T-cell (primary cell): ENCODE data around the gene CHTF8. TPM values are rescaled to one million over a fixed set of nuclear protein-coding genes. Genes with fewer than 3 reads are reported as not detected.

Experiments
- ATAC-seq, 4 experiments: fragments of 200-7000 bp in 3 of 4; fragments of 150-1000 bp in 1 of 4; cut with Tn5 transposase; replicated peaks in 1 of 4; 1 replicate in 3 of 4; 2 replicates in 1 of 4; pipeline ENCODE4 v1.10.0; 2021; ENCODE audit warnings: moderate library complexity in 3 of 4, mild to moderate bottlenecking in 2 of 4, moderate number of reproducible peaks in 1 of 4
- CTCF ChIA-PET, 2 donors: fragments of 300-600 bp; sonication (Branson Sonifier 250); formaldehyde crosslinking; loops; one replicate each; lab custom pipeline; 2022; ENCODE audit warnings: antibody characterized with exemption in 2 of 2; lab: Charles Lee
- POLR2A ChIA-PET, 2 donors: fragments of 300-600 bp; sonication (Branson Sonifier 250); formaldehyde crosslinking; loops; one replicate each; lab custom pipeline; 2022; ENCODE audit warnings: antibody characterized with exemption in 2 of 2; lab: Charles Lee
- DNase-seq, 35 experiments: peaks; one replicate each; pipeline versions ENCODE4 v3.0.0 to v3.0.0-alpha.2; 2013 to 2023
- H3K27ac ChIP-seq: one replicate; pipeline ENCODE4 v1.5.1; 2013; ENCODE audit warnings: low read length
- H3K27me3 ChIP-seq, 2 experiments: replicated peaks in 1 of 2; 1 replicate in 1 of 2; 2 replicates in 1 of 2; pipeline versions ENCODE4 v1.6.1 to v1.7.0; 2013; ENCODE audit warnings: low read length in 1 of 2, mixed read lengths in 1 of 2; ENCODE audit not compliant: control insufficient read depth in 2 of 2, insufficient read depth in 2 of 2; ENCODE audit errors: extremely low read depth in 1 of 2
- H3K36me3 ChIP-seq, 2 donors: 1 replicate in 1 of 2; 2 replicates in 1 of 2; pipeline versions ENCODE4 v1.6.1 to v1.7.0; 2013; ENCODE audit warnings: low read length in 1 of 2; ENCODE audit not compliant: control insufficient read depth in 2 of 2, insufficient read depth in 1 of 2; ENCODE audit errors: extremely low read depth in 1 of 2
- H3K4me1 ChIP-seq, 2 experiments: 1 replicate in 1 of 2; 2 replicates in 1 of 2; pipeline versions ENCODE4 v1.6.1 to v1.7.0; 2013; ENCODE audit warnings: low read length in 2 of 2, mixed read lengths in 1 of 2; ENCODE audit not compliant: insufficient read depth in 2 of 2, control insufficient read depth in 1 of 2; ENCODE audit errors: extremely low read depth in 1 of 2
- H3K4me3 ChIP-seq, 2 donors: 1 replicate in 1 of 2; 2 replicates in 1 of 2; pipeline versions ENCODE4 v1.5.1 to v1.7.0; 2013; ENCODE audit warnings: mild to moderate bottlenecking in 2 of 2, low read length in 1 of 2, moderate library complexity in 1 of 2; ENCODE audit not compliant: control insufficient read depth in 1 of 2; ENCODE audit errors: extremely low read depth in 1 of 2
- H3K9me3 ChIP-seq: 2 replicates; pipeline ENCODE4 v1.7.0; 2013
- H3K27ac Mint-ChIP-seq, 2 donors: one replicate each; pipeline ENCODE4 v1.8.0; 2020 to 2021; ENCODE audit warnings: mild to moderate bottlenecking in 2 of 2, mixed read lengths in 2 of 2
- H3K27me3 Mint-ChIP-seq, 2 donors: one replicate each; pipeline ENCODE4 v1.8.0; 2021 to 2022; ENCODE audit warnings: mixed read lengths in 2 of 2
- H3K36me3 Mint-ChIP-seq: one replicate; pipeline ENCODE4 v1.8.0; 2021; ENCODE audit warnings: mixed read lengths
- H3K4me1 Mint-ChIP-seq, 3 donors: one replicate each; pipeline ENCODE4 v1.8.0; 2020 to 2022; ENCODE audit warnings: mixed read lengths in 3 of 3, mild to moderate bottlenecking in 1 of 3
- H3K4me3 Mint-ChIP-seq, 3 donors: one replicate each; pipeline ENCODE4 v1.8.0; 2020 to 2022; ENCODE audit warnings: mild to moderate bottlenecking in 3 of 3, mixed read lengths in 3 of 3, moderate library complexity in 3 of 3
- H3K9me3 Mint-ChIP-seq, 3 donors: one replicate each; pipeline ENCODE4 v1.8.0; 2020 to 2022; ENCODE audit warnings: mixed read lengths in 3 of 3
- WGBS: methylation state at CpG from one replicate; pipeline ENCODE4 v1.1.5; 2013; ENCODE audit warnings: missing lambda C conversion rate; ENCODE audit not compliant: insufficient coverage; 5-methylcytosine and 5-hydroxymethylcytosine counted together
- total RNA-seq, 35 experiments: library from RNA in 6 of 35; stranded (reverse) in 6 of 35; fragments of 120-200 nt in 1 of 35; gene quantifications; one replicate each; pipeline versions ENCODE4 v1.2.1 to v1.2.4 and lab custom pipeline; 2013 to 2026

Gene CHTF8
- total RNA-seq, 5 donors from 2014 or later (not counting 1 experiment from before 2014, with no cell fraction given): 64.8 to 138 (median 124) TPM

DNA sequence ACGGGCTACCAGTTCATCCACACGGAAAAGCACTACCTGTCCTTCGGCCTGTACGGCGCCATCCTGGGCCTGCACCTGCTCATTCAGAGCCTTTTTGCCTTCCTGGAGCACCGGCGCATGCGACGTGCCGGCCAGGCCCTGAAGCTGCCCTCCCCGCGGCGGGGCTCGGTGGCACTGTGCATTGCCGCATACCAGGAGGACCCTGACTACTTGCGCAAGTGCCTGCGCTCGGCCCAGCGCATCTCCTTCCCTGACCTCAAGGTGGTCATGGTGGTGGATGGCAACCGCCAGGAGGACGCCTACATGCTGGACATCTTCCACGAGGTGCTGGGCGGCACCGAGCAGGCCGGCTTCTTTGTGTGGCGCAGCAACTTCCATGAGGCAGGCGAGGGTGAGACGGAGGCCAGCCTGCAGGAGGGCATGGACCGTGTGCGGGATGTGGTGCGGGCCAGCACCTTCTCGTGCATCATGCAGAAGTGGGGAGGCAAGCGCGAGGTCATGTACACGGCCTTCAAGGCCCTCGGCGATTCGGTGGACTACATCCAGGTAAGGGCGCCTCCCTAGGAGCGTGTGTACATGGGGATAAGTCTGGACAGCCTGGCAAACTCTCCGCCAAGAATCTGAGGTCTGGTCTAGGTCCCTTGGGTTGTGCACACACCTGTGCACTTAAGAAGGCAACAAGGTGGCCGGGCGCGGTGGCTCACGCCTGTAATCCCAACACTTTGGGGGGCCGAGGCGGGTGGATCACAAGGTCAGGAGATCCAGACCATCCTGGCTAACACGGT is 22.7 kb downstream of the CHTF8 start:
- H3K4me1 ChIP-seq: peaks cover 7 to 33% of the 10 kb centered on the region in 2 experiments
- Mint-ChIP-seq H3K27ac (no peak overlapping the region), H3K27me3 (peaks cover 22 to 27% of the 10 kb centered on the region in 2 donors), H3K36me3 (peaks cover 25% of the 10 kb centered on the region), H3K4me1 (peaks cover 20 to 24% (median 24%) of the 10 kb centered on the region in 3 donors), H3K9me3 (no peaks in the 10 kb centered on the region), H3K4me3 (no peak overlapping the region)
- no peak for DNase-seq
- H3K27me3 ChIP-seq: peaks cover 0 to 55% of the 10 kb centered on the region in 2 experiments
- H3K36me3 ChIP-seq: peaks cover 4 to 11% of the 10 kb centered on the region in 2 donors
- ChIA-PET POLR2A (interaction anchor here in 1 of 2 donors (0.6 kb wide), 1 partner anchor 16 kb away, joined by 3 read pairs; no protein-coding TSS in a partner anchor), CTCF (interaction anchor here in 1 of 2 donors (1.7 kb wide), 1 partner anchor 16 kb away, joined by 3 read pairs; no protein-coding TSS in a partner anchor)
- no peaks in the 10 kb centered on the region for H3K9me3 ChIP-seq
- no peak overlapping the region for H3K4me3 ChIP-seq
- WGBS: 98% methylated on average over 42 of the region's 48 CpGs
- ATAC-seq: no peak
- no peak overlapping the region for H3K27ac ChIP-seq

DNA sequence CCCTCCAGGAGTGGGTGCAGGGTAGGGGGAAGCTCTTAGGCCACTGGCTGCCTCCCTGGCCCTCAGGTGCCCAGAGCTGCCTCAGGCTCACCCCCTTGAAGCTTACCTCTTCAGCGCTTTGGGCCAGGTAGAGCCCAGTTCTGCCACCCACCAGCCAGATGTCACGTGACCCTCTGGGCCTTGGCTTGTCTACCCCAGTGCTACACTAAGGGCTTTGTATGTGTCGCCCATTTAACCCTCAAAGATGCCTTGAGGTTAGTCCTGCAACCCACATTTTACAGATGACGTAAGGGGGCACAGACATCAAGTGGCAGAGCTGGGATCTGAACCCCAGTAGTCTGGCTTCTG is 23.5 kb downstream of the CHTF8 start:
- POLR2A ChIA-PET: interaction anchor here in 1 of 2 donors (0.6 kb wide), 1 partner anchor 15 kb away, joined by 3 read pairs; no protein-coding TSS in a partner anchor
- no peak overlapping the region for H3K4me3 Mint-ChIP-seq
- WGBS: 79% methylated on average over 4 of the region's 4 CpGs

DNA sequence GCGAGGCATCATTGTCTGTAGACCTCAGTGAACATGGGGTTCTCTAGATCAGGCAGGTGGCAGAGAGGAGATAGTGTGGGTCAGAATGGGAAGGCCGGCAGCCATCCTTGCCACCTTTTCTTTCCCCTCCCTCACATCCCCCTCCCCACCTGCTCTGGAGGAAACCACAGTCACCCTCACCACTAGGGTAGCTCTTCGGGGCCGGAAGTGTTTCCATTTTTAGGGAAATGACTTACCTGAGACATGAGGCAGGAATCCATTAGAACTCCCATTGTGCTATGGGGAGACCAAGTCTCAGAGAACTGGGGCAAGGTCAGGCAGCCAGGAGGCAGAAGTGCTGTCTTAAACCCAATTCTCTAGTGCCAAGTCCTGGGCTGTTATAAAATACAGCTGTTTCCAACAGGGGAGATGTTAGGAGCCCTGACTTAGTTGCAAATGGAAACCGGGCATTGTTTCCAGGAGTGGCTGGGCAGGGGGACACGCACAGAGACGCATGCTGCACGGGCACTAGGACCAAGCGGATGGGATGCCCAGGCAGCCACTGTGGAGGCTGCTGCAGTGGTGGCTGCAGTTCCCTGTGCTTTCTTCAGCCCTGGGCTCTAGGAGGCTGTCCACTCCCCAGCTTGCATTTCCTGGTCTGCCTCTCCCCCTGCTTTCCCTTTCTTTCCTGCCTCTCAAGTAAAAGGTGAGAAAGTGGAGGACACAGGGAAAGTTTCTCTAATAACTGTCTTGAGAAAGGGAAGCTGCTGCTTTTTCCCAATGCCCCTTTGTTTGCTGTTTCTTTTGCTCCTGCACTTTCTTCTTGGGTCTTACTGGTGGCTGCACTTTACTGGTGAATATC is 24.1 kb downstream of the CHTF8 start:
- H3K27ac ChIP-seq: no peak overlapping the region
- ChIA-PET CTCF (interaction anchor here in 1 of 2 donors (0.6 kb wide), 1 partner anchor 516 kb away, joined by 4 read pairs; no protein-coding TSS in a partner anchor), POLR2A (interaction anchor here in 1 of 2 donors (0.6 kb wide), 1 partner anchor 87 kb away, joined by 4 read pairs; no protein-coding TSS in a partner anchor)
- Mint-ChIP-seq H3K4me1 (peaks cover 20 to 24% (median 24%) of the 10 kb centered on the region in 3 donors), H3K27ac (peak overlapping the region in 1 of 2 donors; percentile 31), H3K36me3 (peaks cover 23% of the 10 kb centered on the region), H3K27me3 (peaks cover 22 to 33% of the 10 kb centered on the region in 2 donors), H3K9me3 (no peaks in the 10 kb centered on the region), H3K4me3 (peak overlapping the region; percentile 34 to 68 (median 43))
- H3K36me3 ChIP-seq: peaks cover 4% of the 10 kb centered on the region in 2 donors
- H3K4me1 ChIP-seq: peaks cover 7 to 33% of the 10 kb centered on the region in 2 experiments
- no peak overlapping the region for H3K4me3 ChIP-seq
- no peak for DNase-seq
- ATAC-seq: no peak
- 94% methylated on average over 5 of the region's 9 CpGs for WGBS
- H3K27me3 ChIP-seq: peaks cover 0 to 65% of the 10 kb centered on the region in 2 experiments
- no peaks in the 10 kb centered on the region for H3K9me3 ChIP-seq

More for the DNA sequence above, 23.5 kb downstream of the CHTF8 start:
- CTCF ChIA-PET: interaction anchor here in 1 of 2 donors (0.6 kb wide), 1 partner anchor 517 kb away, joined by 4 read pairs; no protein-coding TSS in a partner anchor
- H3K9me3 Mint-ChIP-seq: no peaks in the 10 kb centered on the region
- Histone ChIP-seq H3K27ac (no peak overlapping the region), H3K4me1 (peaks cover 7 to 33% of the 10 kb centered on the region in 2 experiments), H3K27me3 (peaks cover 0 to 62% of the 10 kb centered on the region in 2 experiments), H3K4me3 (no peak overlapping the region), H3K9me3 (no peaks in the 10 kb centered on the region), H3K36me3 (peaks cover 4% of the 10 kb centered on the region in 2 donors)
- peaks cover 20 to 24% (median 24%) of the 10 kb centered on the region in 3 donors for H3K4me1 Mint-ChIP-seq
- ATAC-seq: no peak
- H3K36me3 Mint-ChIP-seq: peaks cover 23% of the 10 kb centered on the region
- H3K27ac Mint-ChIP-seq: no peak overlapping the region
- DNase-seq: no peak
- H3K27me3 Mint-ChIP-seq: peaks cover 22 to 30% of the 10 kb centered on the region in 2 donors

DNA sequence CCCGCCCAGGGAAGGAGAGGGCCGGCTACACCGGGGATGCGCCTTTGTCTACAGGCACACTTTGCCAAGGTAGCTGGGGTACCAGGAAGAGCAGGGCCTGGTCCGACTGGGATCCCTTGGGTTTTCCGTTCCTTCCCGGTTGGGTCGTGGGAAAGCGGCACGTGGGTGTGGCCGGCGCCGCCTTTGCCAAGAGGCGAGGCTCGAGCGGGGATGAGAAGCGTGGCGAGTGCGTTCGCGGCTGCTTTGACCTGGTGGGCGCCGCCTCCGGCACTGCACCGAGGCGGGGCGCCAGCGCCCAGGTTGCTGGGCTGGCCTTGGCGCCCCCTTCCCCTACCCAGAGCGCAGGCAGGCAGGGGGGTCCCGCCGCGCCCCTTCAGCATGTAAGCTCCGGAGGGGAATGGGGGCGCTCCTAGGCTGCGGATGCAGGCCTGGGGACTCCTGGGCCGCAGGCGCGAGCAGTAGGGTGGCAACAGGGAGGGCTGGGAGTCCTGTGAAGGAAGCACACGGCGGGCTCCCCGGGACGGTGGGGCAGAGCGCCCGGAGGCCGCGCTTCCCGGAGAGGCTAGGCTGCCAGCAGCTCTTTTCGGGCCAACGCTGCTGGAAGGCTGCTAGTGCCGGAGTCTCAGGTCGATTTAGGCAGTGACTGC is 24.9 kb downstream of the CHTF8 start:
- H3K27ac Mint-ChIP-seq: no peak overlapping the region
- no peaks in the 10 kb centered on the region for H3K9me3 Mint-ChIP-seq
- Histone ChIP-seq H3K4me3 (peak overlapping the region in 1 of 2 donors; percentile 69), H3K9me3 (no peaks in the 10 kb centered on the region), H3K27me3 (peaks cover 0 to 69% of the 10 kb centered on the region in 2 experiments), H3K4me1 (peaks cover 7 to 26% of the 10 kb centered on the region in 2 experiments), H3K27ac (no peak overlapping the region), H3K36me3 (peaks cover 4% of the 10 kb centered on the region in 2 donors)
- peaks cover 28 to 35% of the 10 kb centered on the region in 2 donors for H3K27me3 Mint-ChIP-seq
- WGBS: 14% methylated on average over 40 of the region's 52 CpGs
- no peak for DNase-seq
- no peak for ATAC-seq
- peaks cover 20 to 24% (median 24%) of the 10 kb centered on the region in 3 donors for H3K4me1 Mint-ChIP-seq
- peaks cover 23% of the 10 kb centered on the region for H3K36me3 Mint-ChIP-seq
- ChIA-PET POLR2A (interaction anchor here in 1 of 2 donors (0.6 kb wide), 1 partner anchor 88 kb away, joined by 4 read pairs; no protein-coding TSS in a partner anchor), CTCF (no interaction called here)
- peak overlapping the region; percentile 56 to 68 (median 58) for H3K4me3 Mint-ChIP-seq

DNA sequence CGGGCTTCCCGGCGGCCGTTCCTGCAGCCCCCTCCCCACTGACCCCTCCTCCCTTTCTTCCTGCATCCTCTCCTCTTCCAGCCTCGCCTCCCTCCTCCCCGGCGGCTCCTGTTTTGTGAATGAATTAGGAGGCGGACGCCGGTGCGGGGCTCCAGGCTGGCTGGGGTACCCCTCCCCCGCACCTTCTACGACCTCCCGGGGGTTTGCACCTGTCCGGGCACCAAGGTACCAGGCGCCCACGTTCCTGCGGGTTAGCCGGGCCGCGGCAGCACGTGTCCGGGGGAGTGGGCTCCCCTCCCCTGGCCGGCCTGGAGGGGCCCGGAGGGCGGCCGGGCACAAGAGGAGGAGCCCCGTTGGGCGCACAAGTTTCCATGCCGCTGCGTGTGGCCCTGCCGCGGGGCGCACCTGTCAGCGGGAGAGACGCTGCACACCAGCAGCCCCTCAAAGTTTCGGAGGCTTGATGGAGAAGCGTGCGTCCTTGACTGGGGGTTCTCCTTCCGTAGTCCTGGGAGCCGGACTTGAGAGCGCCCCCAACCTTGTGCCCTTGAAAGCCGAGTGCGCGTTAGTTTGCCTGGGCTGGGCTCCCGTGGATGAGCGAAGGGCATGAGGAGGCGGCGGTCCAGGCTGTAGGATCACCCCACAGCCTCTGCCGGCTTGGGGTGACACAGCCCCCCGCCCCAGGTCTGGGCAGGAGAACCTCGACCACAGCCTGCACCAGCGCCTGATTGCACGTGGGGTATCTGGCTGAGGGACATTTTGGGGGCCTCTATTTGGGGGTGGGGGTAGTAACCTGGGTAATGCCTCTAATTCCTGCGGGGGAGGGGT is 25.7 kb downstream of the CHTF8 start:
- ChIA-PET CTCF (interaction anchor here in 1 of 2 donors (0.6 kb wide), 1 partner anchor 11 kb away, joined by 3 read pairs; no protein-coding TSS in a partner anchor), POLR2A (interaction anchor here in 1 of 2 donors (0.6 kb wide), 1 partner anchor 26 kb away, joined by 5 read pairs; no protein-coding TSS in a partner anchor)
- DNase-seq (no peak), ATAC-seq (peak in 2 of 4 experiments; percentile 8 to 17)
- Histone ChIP-seq H3K4me3 (peak overlapping the region in 1 of 2 donors; percentile 69), H3K9me3 (no peaks in the 10 kb centered on the region), H3K4me1 (peaks cover 7 to 26% of the 10 kb centered on the region in 2 experiments), H3K36me3 (peaks cover 4% of the 10 kb centered on the region in 2 donors), H3K27ac (no peak overlapping the region), H3K27me3 (peaks cover 0 to 67% of the 10 kb centered on the region in 2 experiments)
- peaks cover 28 to 35% of the 10 kb centered on the region in 2 donors for H3K27me3 Mint-ChIP-seq
- H3K4me3 Mint-ChIP-seq: peak overlapping the region; percentile 56 to 68 (median 58)
- WGBS: 2% methylated on average over 46 of the region's 55 CpGs
- peaks cover 23% of the 10 kb centered on the region for H3K36me3 Mint-ChIP-seq
- no peaks in the 10 kb centered on the region for H3K9me3 Mint-ChIP-seq
- H3K27ac Mint-ChIP-seq: no peak overlapping the region
- peaks cover 20 to 24% (median 24%) of the 10 kb centered on the region in 3 donors for H3K4me1 Mint-ChIP-seq
